Measurements from ENCODE around the gene E2F8.

Gene E2F8

GRCh38 chr11:19181531-19182261 lies 59.0 kb downstream of the E2F8 start:
- H3K9me3 ChIP-seq (ENCODE audit: control insufficient read depth, insufficient read depth, low read length), result no peaks in the 10 kb centered on the region
- no peaks in the 10 kb centered on the region for H3K27me3 ChIP-seq (ENCODE audit: control insufficient read depth, insufficient read depth, low read length)
- H3K9ac ChIP-seq (ENCODE audit: low read depth, low read length), result no peak overlapping the region
- H3K4me1 ChIP-seq (ENCODE audit: control insufficient read depth, insufficient read depth, low read length), result no peaks in the 10 kb centered on the region
- no peak overlapping the region for H3K4me3 ChIP-seq (ENCODE audit: low read depth, low read length)
- no peak overlapping the region for H3K27ac ChIP-seq (ENCODE audit: low read depth, low read length)
- peaks cover 8% of the 10 kb centered on the region for H3K36me3 ChIP-seq (ENCODE audit: control insufficient read depth, insufficient read depth, low read length)

GRCh38 chr11:19176629-19177186 lies 64.0 kb downstream of the E2F8 start:
- peaks cover 41% of the 10 kb centered on the region for H3K36me3 ChIP-seq (ENCODE audit: control insufficient read depth, insufficient read depth, low read length)
- H3K27me3 ChIP-seq (ENCODE audit: control insufficient read depth, insufficient read depth, low read length), result no peaks in the 10 kb centered on the region
- no peak overlapping the region for H3K4me3 ChIP-seq (ENCODE audit: low read depth, low read length)
- H3K4me1 ChIP-seq (ENCODE audit: control insufficient read depth, insufficient read depth, low read length), result no peaks in the 10 kb centered on the region
- H3K27ac ChIP-seq (ENCODE audit: low read depth, low read length), result no peak overlapping the region
- no peaks in the 10 kb centered on the region for H3K9me3 ChIP-seq (ENCODE audit: control insufficient read depth, insufficient read depth, low read length)
- no peak overlapping the region for H3K9ac ChIP-seq (ENCODE audit: low read depth, low read length)

Measured in HUES48 (cell line).